Measurements from ENCODE around the gene FSIP2.

- no peak for TF ChIP-seq CTCF (conservative IDR thresholded peaks at IDR 0.05; ENCODE audit: low read depth, low read length)
- no peak for TF ChIP-seq EZH2 (IDR thresholded peaks at IDR 0.05; ENCODE audit: low read length, unreplicated experiment)
- no peak for TF ChIP-seq EZH2phosphoT487 (IDR thresholded peaks at IDR 0.05; ENCODE audit: borderline replicate concordance, low read length)
These were observed 87.0 kb downstream of the FSIP2 start for GRCh38 chr2:185825557-185825956.

All from PC-3 (cell line).